ENCODE measurements around the gene METRN.
A peak's percentile ranks its signal among the peaks of the same experiment; 100 is the strongest.

Gene METRN

DNA sequence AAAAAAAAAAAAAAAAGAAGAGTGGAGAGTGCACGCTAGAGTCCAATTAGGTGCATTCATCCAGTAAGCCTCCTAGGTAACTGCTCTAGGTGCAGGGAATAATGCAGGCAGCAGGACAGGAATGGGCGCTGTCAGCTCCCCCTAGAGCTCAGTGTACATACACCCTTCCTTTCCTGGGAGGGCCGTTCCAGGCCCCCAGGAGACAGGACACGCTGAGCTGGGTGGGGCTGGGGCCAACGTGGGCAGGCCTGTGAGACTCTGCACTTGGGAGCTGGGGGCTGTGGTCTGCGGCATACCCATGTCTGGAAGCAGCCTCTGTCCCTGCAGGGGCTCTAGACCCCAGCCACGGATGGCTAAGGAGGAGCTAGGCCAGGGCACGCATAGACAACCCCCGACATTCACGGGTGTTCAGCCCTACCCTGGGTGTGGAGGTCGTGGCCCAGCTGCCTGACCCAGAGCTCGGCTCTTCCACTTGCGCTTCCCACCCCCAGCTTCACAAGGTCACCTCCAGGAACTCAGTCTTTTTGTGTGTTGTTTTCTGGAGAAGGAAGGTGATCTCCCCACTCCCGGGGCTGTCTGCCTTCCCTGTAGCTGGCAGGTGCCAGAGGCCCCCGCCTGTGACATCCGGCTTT lies 5.0 kb downstream of the METRN start:
- no peaks in the 10 kb centered on the region for H3K27me3 Mint-ChIP-seq
- peak overlapping the region; percentile 86 for H3K4me3 Mint-ChIP-seq
- H3K4me1 Mint-ChIP-seq (ENCODE audit: low read depth), result peaks cover 26% of the 10 kb centered on the region
- peak overlapping the region; percentile 86 for H3K27ac Mint-ChIP-seq
- no peaks in the 10 kb centered on the region for H3K36me3 Mint-ChIP-seq
- H3K9me3 Mint-ChIP-seq (ENCODE audit: low read depth), result no peaks in the 10 kb centered on the region

DNA sequence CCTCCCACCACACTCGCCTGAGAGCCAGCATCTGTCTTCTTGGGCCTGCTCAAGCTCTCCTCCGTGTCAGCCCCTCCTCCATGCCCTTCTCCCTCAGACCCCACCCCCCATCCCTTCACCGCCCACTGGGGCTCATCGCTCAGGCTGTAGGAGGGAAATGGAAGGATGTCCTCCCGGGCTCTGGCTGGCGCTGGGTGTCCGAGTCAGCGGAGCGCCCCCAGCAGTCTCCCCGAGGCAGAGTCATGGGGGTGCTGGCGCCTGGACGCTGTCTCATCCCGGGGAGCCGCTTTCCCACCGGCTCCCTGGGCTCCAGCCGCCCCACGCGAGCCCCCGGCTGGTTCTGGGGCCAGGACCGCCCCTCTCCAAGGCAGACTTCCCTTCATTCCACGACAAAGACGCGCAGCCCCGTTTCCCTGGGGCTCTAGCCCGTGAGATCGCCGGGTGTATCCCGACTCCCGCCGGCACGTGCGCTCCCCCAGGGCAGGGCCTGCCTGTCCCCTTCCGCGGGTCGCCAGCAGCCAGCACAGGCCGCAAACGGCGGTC lies 5.6 kb downstream of the METRN start:
- Mint-ChIP-seq H3K36me3 (no peaks in the 10 kb centered on the region), H3K27ac (peak overlapping the region; percentile 86), H3K4me3 (peak overlapping the region; percentile 86), H3K27me3 (no peaks in the 10 kb centered on the region), H3K4me1 (ENCODE audit: low read depth) (peaks cover 27% of the 10 kb centered on the region), H3K9me3 (ENCODE audit: low read depth) (no peaks in the 10 kb centered on the region)

- Mint-ChIP-seq H3K4me1 (ENCODE audit: low read depth) (peaks cover 26% of the 10 kb centered on the region), H3K9me3 (ENCODE audit: low read depth) (no peaks in the 10 kb centered on the region), H3K27ac (peak within 1 kb of the TSS; percentile 86), H3K27me3 (no peaks in the 10 kb centered on the region), H3K36me3 (no peaks in the 10 kb centered on the region), H3K4me3 (peak within 1 kb of the TSS; percentile 86)
Measured at GRCh38 chr16:720990-721764, 6.3 kb downstream of the METRN start, which contains the start of gene ANTKMT. ANTKMT (plus strand) TSS chr16:721146; CDS start chr16:721275, 129 bp downstream.

DNA sequence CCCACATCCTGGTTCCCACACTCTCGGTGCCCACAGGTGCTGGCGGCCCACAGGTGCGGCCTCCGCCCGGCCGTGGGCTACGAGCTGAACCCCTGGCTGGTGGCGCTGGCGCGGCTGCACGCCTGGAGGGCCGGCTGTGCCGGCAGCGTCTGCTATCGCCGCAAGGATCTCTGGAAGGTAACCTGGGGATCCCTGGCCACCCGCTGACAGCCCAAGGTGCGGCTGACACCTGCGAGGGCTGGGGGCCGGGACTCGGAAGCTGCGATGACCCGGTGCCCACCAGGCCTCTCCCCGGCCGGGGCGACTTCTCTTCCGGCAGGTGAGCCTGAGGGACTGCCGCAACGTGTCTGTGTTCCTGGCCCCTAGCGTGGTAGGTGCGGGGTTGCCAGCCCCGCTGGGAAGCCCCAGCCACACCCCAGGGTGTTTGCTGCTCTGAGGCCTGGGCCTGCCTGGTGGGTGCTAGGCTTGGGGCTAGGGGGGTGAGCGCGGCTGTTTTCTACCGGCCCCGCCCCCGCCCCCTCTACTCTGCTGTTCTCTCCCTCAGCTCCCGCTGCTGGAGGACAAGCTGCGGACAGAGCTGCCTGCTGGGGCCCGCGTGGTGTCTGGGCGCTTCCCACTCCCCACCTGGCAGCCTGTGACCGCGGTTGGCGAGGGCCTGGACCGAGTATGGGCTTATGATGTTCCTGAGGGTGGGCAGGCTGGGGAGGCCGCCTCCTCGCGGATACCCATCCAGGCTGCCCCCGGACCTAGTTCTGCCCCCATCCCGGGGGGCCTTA lies 7.0 kb downstream of the METRN start:
- Mint-ChIP-seq H3K27ac (no peak overlapping the region), H3K4me1 (ENCODE audit: low read depth) (peaks cover 23% of the 10 kb centered on the region), H3K27me3 (no peaks in the 10 kb centered on the region), H3K9me3 (ENCODE audit: low read depth) (no peaks in the 10 kb centered on the region), H3K36me3 (no peaks in the 10 kb centered on the region), H3K4me3 (peak overlapping the region; percentile 59)

- H3K36me3 Mint-ChIP-seq, result no peaks in the 10 kb centered on the region
- H3K27ac Mint-ChIP-seq, result no peak overlapping the region
- peak overlapping the region; percentile 59 for H3K4me3 Mint-ChIP-seq
- H3K4me1 Mint-ChIP-seq (ENCODE audit: low read depth), result peaks cover 23% of the 10 kb centered on the region
- no peaks in the 10 kb centered on the region for H3K27me3 Mint-ChIP-seq
- H3K9me3 Mint-ChIP-seq (ENCODE audit: low read depth), result no peaks in the 10 kb centered on the region
Measured at GRCh38 chr16:722835-723633, 8.1 kb downstream of the METRN start.

- H3K36me3 Mint-ChIP-seq, result no peaks in the 10 kb centered on the region
- H3K27me3 Mint-ChIP-seq, result no peaks in the 10 kb centered on the region
- H3K9me3 Mint-ChIP-seq (ENCODE audit: low read depth), result no peaks in the 10 kb centered on the region
- no peak overlapping the region for H3K4me3 Mint-ChIP-seq
- H3K27ac Mint-ChIP-seq, result no peak overlapping the region
- H3K4me1 Mint-ChIP-seq (ENCODE audit: low read depth), result peaks cover 23% of the 10 kb centered on the region
Measured at GRCh38 chr16:723695-724094, 8.8 kb downstream of the METRN start.

DNA sequence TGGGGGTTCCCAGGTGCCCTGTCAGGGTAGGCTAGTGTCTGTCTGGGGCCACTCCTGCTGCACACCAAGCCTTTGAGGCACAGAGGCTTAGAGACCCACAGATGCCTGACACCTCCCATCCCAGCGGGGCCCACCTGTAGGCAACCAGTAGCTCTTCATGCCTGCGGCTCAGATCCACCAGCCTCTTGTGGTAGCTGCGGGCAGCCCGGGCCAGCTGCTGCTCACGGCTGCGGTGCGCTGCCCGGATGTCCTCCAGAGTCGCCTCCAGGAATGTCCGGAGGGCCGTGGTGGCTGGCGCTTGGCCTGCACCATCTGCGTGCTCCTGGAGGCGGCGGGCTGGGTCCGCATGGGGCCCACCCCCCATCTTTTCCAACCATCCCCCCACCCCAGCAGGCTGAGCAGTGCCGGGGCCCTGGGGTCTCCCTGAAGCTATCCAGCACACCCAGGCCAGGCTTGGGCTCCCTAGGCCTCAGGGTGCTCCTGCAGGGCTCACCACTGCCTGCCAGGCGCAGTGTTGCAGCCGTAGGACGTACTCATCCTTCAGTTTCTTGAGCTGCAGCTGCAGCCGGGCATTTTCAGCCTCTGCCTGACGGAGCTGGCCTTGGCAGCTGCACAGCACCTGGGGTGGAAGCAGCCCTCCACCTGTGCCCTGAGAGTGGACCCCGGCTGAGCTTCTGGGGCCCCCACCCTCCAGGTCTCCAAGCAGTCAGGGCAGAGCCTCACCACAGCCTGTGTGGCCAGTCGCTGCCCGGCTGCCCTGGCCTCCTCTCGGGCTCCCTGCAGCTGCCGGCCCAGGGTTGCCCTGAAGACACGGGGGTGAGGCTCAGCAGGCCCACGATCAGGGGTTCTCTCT lies 9.5 kb downstream of the METRN start:
- no peak overlapping the region for H3K4me3 Mint-ChIP-seq
- peaks cover 16% of the 10 kb centered on the region for H3K4me1 Mint-ChIP-seq (ENCODE audit: low read depth)

GRCh38 chr16:725041-725376 lies 10.1 kb downstream of the METRN start:
- H3K27ac Mint-ChIP-seq, result no peak overlapping the region
- H3K36me3 Mint-ChIP-seq, result no peaks in the 10 kb centered on the region
- H3K27me3 Mint-ChIP-seq, result no peaks in the 10 kb centered on the region
- H3K4me1 Mint-ChIP-seq (ENCODE audit: low read depth), result peaks cover 13% of the 10 kb centered on the region
- no peak overlapping the region for H3K4me3 Mint-ChIP-seq
- H3K9me3 Mint-ChIP-seq (ENCODE audit: low read depth), result no peaks in the 10 kb centered on the region

More for the DNA sequence above, 9.5 kb downstream of the METRN start:
- no peaks in the 10 kb centered on the region for H3K36me3 Mint-ChIP-seq
- no peaks in the 10 kb centered on the region for H3K27me3 Mint-ChIP-seq
- H3K27ac Mint-ChIP-seq, result no peak overlapping the region
- H3K9me3 Mint-ChIP-seq (ENCODE audit: low read depth), result no peaks in the 10 kb centered on the region

DNA sequence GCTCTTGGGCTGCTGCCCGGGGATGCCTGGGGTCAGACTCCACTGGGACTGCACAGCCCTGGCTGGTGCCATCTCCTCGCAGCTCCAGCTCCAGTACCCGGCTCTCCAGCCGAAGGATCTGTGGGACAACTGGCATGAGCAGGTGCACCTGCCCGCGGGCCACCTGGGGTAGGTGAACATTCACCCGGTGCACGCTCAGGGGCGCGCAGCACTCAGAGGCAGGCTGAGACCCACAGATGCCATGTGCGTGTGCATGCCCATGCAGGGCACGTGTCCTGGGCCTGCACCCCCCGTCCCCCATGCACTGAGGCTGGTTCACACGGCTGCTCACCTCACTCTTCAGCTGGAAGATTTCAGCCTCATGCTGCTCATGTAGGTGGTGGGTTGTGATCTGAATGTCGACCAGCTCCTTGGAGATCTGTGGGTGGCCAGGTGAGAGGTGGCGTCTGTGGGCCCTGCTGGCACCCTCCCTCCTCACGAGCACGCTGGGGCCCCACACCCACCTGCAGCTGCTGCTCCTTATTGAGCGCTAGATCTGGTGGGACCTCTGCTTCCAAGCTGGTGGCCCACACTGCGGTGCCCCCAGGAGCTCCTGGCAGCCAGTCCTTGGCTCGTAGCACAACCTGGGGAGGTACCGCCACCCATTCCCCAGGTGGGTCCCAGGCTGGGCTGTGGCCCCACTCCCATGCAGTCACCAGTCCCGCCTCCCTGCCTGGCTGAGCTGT lies 10.7 kb downstream of the METRN start:
- Mint-ChIP-seq H3K4me3 (no peak overlapping the region), H3K36me3 (no peaks in the 10 kb centered on the region), H3K9me3 (ENCODE audit: low read depth) (no peaks in the 10 kb centered on the region), H3K27ac (no peak overlapping the region), H3K27me3 (no peaks in the 10 kb centered on the region), H3K4me1 (ENCODE audit: low read depth) (peaks cover 10% of the 10 kb centered on the region)

DNA sequence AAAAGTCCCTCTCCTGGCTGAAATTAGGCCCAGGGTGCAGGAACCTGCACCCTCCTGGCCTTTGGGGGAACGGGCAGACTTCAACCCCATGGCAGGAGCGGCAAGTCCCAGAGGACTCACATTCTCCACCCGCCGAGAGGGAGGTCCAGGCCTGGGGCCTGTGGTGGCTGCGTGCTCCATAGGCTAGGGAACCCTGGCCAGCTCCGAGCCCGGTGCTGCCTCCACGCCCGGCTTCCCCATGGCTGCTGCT lies 11.2 kb downstream of the METRN start:
- Mint-ChIP-seq H3K4me1 (ENCODE audit: low read depth) (peaks cover 10% of the 10 kb centered on the region), H3K9me3 (ENCODE audit: low read depth) (no peaks in the 10 kb centered on the region), H3K27ac (no peak overlapping the region), H3K27me3 (no peaks in the 10 kb centered on the region), H3K4me3 (no peak overlapping the region), H3K36me3 (no peaks in the 10 kb centered on the region)

- Mint-ChIP-seq H3K4me1 (ENCODE audit: low read depth) (peaks cover 10% of the 10 kb centered on the region), H3K36me3 (no peaks in the 10 kb centered on the region), H3K27me3 (no peaks in the 10 kb centered on the region), H3K4me3 (peak within 1 kb of the TSS; percentile 69), H3K27ac (no peak within 1 kb of the TSS), H3K9me3 (ENCODE audit: low read depth) (no peaks in the 10 kb centered on the region)
Measured at GRCh38 chr16:726438-727290, 11.7 kb downstream of the METRN start, which contains the start of the genes CCDC78 and HAGHL. CCDC78 (minus strand) TSS chr16:726443; CDS start chr16:726367, 76 bp downstream. HAGHL (plus strand) TSS chr16:727106; CDS start chr16:727510, 404 bp downstream.

- peak overlapping the region; percentile 47 for H3K4me3 Mint-ChIP-seq
- H3K27ac Mint-ChIP-seq, result no peak overlapping the region
- H3K27me3 Mint-ChIP-seq, result no peaks in the 10 kb centered on the region
- H3K4me1 Mint-ChIP-seq (ENCODE audit: low read depth), result peaks cover 10% of the 10 kb centered on the region
- no peaks in the 10 kb centered on the region for H3K36me3 Mint-ChIP-seq
- H3K9me3 Mint-ChIP-seq (ENCODE audit: low read depth), result no peaks in the 10 kb centered on the region
Measured at GRCh38 chr16:727291-727977, 12.5 kb downstream of the METRN start.

All from activated naive CD8-positive, alpha-beta T cell (primary cell).